ACC112 (cell line): ENCODE measurements around the gene MN1.
A peak's percentile ranks its signal among the peaks of the same experiment; 100 is the strongest.

Experiments used
- H2AFZ ChIP-seq: fragments of 200-600 bp; sonication (generic); one replicate; pipeline ENCODE4 v1.6.0; 2017; ENCODE audit warnings: antibody characterized with exemption, low read length; ENCODE audit not compliant: unreplicated experiment
- H3K27ac ChIP-seq: fragments of 200-600 bp; sonication (generic); 2 replicates; pipeline ENCODE4 v1.5.1; 2014; ENCODE audit warnings: low read depth, mild to moderate bottlenecking, antibody characterized with exemption, low read length, moderate library complexity
- H3K27me3 ChIP-seq: fragments of 200-600 bp; sonication (generic); 2 replicates; pipeline ENCODE4 v1.6.1; 2014; ENCODE audit warnings: mild to moderate bottlenecking, antibody characterized with exemption, low read length, moderate library complexity, mixed read lengths; ENCODE audit not compliant: insufficient read depth
- H3K36me3 ChIP-seq: fragments of 200-600 bp; sonication (generic); 2 replicates; pipeline ENCODE4 v1.6.1; 2016; ENCODE audit warnings: mild to moderate bottlenecking, antibody characterized with exemption, low read length, moderate library complexity, mixed read lengths; ENCODE audit not compliant: insufficient read depth
- H3K4me1 ChIP-seq: fragments of 200-600 bp; sonication (generic); one replicate; pipeline ENCODE4 v1.6.1; 2016; ENCODE audit warnings: low read length, mixed read lengths; ENCODE audit not compliant: insufficient read depth, unreplicated experiment, control insufficient read depth
- H3K4me3 ChIP-seq: fragments of 200-600 bp; sonication (generic); 2 replicates; pipeline ENCODE4 v1.5.1; 2014; ENCODE audit warnings: mild to moderate bottlenecking, low read depth, low read length
- H3K79me2 ChIP-seq: fragments of 200-600 bp; sonication (generic); one replicate; pipeline ENCODE4 v1.6.0; 2016; ENCODE audit warnings: low read length; ENCODE audit not compliant: control insufficient read depth, unreplicated experiment, insufficient read depth

MN1 gene

DNA sequence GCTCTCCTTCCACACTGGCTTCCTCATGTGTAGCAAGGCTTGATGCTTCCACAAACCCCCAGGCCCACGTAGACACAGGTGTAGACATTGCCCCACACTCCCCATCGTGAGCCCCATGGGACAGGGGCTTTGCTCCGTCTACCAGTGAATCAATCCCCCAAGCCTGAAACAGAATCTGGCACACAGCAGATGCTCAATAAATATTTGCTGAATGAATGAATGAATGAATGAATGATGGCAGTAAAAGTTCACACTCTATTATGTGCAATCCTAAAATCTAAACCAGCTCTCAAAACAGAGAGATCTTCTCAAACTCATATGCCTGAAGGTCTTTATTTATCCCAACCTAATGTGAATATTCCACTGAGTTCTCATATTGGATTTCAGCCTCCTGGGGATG, 69.9 kb downstream of the MN1 start:
- Histone ChIP-seq H3K79me2 (no peaks in the 10 kb centered on the region), H3K4me1 (peaks cover 11% of the 10 kb centered on the region), H3K36me3 (no peaks in the 10 kb centered on the region), H3K27ac (no peak overlapping the region), H3K27me3 (no peaks in the 10 kb centered on the region), H3K4me3 (no peak overlapping the region), H2AFZ (no peak overlapping the region)

DNA sequence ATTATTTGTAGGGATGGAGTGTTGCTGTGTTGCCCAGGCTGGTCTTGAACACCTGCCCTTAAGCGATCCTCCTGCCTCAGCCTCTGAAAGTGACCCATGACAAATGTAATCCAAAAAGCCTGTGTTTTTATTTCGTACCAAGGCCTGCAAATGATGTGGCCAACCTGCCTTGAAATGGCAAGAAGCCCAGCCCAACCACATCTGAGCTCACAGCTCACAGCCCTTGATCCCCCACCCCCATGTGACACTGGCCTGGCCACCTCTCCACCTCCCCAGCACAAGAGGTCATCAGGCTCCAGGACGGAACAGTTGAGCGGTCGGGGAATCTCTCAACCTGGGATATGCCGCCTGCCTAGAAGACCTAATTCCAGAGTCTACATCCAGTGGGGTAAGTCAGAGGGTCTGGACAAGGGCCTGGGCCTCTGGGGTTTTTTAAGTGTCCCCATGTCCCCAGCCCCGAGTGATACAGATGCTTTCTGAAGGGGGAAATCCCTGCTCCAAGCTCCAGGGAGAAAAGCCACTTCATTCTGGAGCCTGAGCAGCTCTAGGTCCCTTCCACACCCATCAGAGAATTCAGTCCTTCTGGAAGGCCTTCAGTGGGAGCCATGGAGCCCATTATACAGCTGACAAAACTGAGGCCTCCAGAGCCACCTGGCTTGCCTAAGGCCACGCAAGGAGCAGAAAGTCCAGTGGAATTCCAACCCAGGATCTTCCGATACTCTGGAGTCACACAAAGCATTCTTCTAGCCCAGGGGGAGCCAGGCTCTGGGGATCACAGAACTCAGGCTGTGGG, 70.7 kb downstream of the MN1 start:
- no peak overlapping the region for H3K27ac ChIP-seq
- H3K27me3 ChIP-seq: no peaks in the 10 kb centered on the region
- H3K79me2 ChIP-seq: no peaks in the 10 kb centered on the region
- H3K4me3 ChIP-seq: no peak overlapping the region
- no peaks in the 10 kb centered on the region for H3K36me3 ChIP-seq
- H3K4me1 ChIP-seq: peaks cover 19% of the 10 kb centered on the region
- no peak overlapping the region for H2AFZ ChIP-seq

DNA sequence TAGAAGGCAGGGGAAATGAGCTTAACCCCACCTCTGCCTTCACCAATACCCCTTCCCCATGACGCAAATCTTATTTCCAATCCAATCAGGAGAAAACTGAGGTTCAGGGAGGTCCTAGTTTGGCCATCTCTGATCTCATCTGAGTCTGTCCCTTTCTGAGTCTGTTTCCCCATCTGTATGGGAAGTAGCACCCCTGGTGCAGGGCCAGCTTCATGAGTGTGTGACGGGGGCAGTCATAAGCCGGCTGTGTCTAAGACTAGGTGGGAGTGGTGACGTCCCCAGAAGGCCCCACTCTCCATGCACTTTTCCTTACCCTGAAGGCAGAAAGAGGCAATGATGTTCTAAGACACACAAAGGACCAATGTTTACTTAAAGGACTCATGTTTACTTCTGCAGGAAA, 72.3 kb downstream of the MN1 start:
- no peak overlapping the region for H2AFZ ChIP-seq
- H3K79me2 ChIP-seq: no peaks in the 10 kb centered on the region
- no peaks in the 10 kb centered on the region for H3K27me3 ChIP-seq
- no peak overlapping the region for H3K4me3 ChIP-seq
- peaks cover 26% of the 10 kb centered on the region for H3K4me1 ChIP-seq
- no peaks in the 10 kb centered on the region for H3K36me3 ChIP-seq
- H3K27ac ChIP-seq: no peak overlapping the region

DNA sequence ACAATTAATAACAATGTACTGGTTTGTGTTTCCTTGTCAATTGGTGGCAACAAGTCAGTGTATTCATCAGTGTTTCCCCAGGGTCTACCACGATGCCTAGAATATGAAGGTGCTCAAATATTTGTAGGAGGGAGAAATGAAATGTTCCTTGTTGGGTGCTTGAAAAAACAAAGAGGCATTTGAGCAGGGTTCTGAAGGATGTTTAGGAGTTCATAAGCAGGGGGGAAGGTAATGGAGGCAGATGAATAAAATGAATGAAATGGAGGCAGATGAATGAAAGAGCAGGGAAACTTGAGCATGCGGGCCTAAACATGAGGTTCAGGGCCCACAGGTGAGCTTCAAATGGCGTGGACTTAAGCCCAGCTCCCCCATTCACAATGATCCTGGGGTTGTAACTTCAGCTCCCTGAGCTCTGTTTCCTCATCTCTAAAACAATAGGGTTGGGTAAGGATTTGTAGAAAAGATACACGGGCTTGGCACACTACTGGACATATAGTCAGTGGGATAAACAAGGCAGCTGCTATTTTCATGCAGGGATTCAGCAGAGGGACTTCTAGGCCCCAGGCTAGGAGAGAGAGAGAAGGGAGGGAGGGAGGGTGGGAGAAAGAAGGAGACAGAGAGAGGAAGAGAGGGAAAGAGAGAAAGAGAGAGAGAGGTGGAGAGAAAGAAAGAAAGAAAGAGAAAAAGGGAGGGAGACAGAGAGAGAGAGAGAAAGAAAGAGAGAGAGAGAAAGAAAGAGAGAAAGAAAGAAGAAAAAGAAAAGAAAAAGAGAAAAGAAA, 73.7 kb downstream of the MN1 start:
- peak overlapping the region; percentile 82 for H3K27ac ChIP-seq
- no peaks in the 10 kb centered on the region for H3K36me3 ChIP-seq

DNA sequence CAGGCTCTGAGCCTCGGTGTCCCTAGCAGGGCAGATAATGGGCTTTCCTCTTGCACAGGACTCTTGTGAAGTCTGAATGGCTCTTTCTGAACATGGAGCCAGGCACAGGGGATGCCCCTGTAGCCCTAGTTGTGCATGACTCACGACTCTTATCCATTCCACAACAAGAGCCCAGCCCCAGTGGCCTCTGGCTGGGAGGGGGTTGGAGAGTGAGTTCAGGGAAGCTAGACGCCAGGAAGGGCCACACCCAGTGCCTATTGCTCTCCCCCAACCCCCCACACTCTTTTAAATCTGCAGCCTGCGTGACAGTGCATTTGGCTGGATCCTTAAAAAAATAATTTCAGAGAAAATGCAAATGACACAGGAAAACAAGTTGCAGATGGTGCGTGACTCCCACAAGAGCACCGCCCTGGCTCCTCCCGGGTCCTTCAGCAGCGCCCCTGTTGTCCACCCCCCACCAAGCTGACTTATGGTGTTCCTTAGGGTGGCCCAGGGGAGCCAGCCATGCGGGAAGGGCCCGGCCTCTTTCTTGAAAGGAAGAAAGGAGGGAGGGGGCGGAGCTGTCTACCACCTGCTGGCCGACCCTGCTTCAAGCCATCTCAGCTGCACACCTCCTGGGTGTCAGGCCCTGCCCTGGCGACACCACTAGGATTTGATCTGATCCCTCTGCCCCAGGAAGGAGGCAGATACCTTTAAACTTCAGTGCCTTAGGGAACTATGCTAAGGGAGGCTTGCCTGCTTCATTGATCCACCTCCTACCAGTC, 74.7 kb downstream of the MN1 start:
- Histone ChIP-seq H2AFZ (no peak overlapping the region), H3K4me1 (peaks cover 26% of the 10 kb centered on the region), H3K4me3 (no peak overlapping the region; the same call in 1 of the 2 replicates), H3K27me3 (no peaks in the 10 kb centered on the region), H3K27ac (peak overlapping the region; percentile 82), H3K79me2 (no peaks in the 10 kb centered on the region), H3K36me3 (no peaks in the 10 kb centered on the region)

More for the DNA sequence above, 73.7 kb downstream of the MN1 start:
- Histone ChIP-seq H3K4me1 (peaks cover 26% of the 10 kb centered on the region), H3K79me2 (no peaks in the 10 kb centered on the region), H3K27me3 (no peaks in the 10 kb centered on the region), H2AFZ (no peak overlapping the region), H3K4me3 (no peak overlapping the region)

DNA sequence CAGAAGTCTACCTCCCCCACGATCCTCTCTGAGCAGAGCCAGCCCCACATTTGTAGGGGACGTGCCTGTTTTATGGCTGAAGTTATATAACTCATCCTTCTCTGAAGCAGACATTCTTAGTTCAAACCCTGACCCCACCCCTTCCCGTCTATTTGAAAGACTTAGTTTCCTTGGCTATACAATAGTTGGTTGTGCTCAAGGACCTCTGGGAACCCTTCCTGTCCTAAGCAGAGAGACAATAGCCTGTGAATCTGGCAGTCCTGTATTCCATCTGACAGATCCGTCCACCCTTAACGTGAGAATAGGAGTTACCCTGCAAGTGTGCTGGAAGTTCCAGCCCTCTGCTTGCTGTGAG, 75.2 kb downstream of the MN1 start:
- Histone ChIP-seq H3K27me3 (no peaks in the 10 kb centered on the region), H2AFZ (no peak overlapping the region), H3K27ac (peak overlapping the region; percentile 82), H3K4me3 (no peak overlapping the region; the same call in 1 of the 2 replicates), H3K36me3 (no peaks in the 10 kb centered on the region), H3K4me1 (peaks cover 26% of the 10 kb centered on the region), H3K79me2 (no peaks in the 10 kb centered on the region)

DNA sequence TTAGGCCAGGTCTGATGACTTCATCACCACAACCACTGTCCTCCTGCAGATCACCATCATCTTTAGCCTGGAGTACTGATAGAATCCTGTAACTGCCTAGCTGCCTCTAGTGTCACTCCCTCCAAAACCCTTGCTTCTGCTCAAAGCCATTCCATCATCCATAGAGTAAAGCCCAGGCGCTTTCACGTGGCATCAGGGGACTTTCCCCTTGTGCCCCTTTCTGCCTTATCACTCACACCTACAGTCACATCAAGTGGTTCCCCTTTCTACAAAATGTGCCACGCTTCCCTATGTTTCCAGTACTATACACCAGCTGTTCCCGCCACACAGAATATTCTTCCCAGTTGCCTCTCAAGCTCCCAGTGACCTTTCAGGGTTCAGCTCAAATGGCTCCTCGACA, 75.9 kb downstream of the MN1 start:
- no peaks in the 10 kb centered on the region for H3K27me3 ChIP-seq
- peak overlapping the region; percentile 82 for H3K27ac ChIP-seq
- H3K36me3 ChIP-seq: no peaks in the 10 kb centered on the region
- H3K4me1 ChIP-seq: peaks cover 26% of the 10 kb centered on the region
- H2AFZ ChIP-seq: no peak overlapping the region
- H3K4me3 ChIP-seq: no peak overlapping the region
- H3K79me2 ChIP-seq: no peaks in the 10 kb centered on the region

DNA sequence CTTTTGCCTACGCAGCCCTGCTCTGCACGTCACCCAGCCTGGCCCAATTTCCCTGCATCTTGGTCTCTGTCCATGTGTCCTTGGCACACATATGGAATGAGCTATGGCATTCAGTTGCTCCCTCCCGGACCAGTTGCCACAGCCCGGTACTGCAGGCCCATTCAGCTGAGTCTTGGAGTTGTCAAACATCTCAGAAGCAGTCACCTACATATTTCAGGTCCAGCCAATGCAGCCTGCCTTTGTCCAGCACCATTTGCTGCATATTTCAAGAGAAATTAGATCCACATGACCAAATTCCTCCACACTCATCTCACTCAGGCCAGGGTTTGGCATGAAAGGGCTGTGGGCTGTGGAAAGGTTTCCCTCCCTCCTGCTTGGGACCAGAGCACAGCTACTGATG, 76.8 kb downstream of the MN1 start:
- H3K79me2 ChIP-seq: no peaks in the 10 kb centered on the region
- H3K27ac ChIP-seq: no peak overlapping the region; the same call in 1 of the 2 replicates
- H2AFZ ChIP-seq: no peak overlapping the region
- no peaks in the 10 kb centered on the region for H3K36me3 ChIP-seq
- H3K27me3 ChIP-seq: no peaks in the 10 kb centered on the region
- H3K4me3 ChIP-seq: no peak overlapping the region
- peaks cover 26% of the 10 kb centered on the region for H3K4me1 ChIP-seq

DNA sequence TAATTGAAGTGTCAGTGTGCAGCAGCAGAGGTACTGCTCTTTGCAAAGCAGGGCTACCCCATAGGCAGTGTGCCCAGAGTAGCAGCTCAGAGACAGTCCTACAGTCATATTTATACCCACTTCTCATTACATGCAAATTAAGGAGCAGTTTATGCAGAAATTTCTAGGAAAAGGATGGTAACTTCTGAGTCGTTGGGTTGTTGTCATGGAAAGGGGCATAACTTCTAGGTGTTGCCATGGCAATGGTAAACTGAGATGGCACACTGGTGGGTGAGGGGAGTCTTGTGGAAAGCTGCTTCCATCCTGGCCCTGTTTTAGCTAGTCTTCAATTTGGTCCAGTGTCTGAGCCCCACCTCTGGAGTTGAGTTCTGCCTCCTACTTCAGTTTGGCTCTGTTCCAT, 77.4 kb downstream of the MN1 start:
- no peak overlapping the region for H2AFZ ChIP-seq
- no peak overlapping the region for H3K27ac ChIP-seq
- no peaks in the 10 kb centered on the region for H3K27me3 ChIP-seq
- H3K79me2 ChIP-seq: no peaks in the 10 kb centered on the region
- H3K36me3 ChIP-seq: no peaks in the 10 kb centered on the region
- no peak overlapping the region for H3K4me3 ChIP-seq
- peaks cover 26% of the 10 kb centered on the region for H3K4me1 ChIP-seq

DNA sequence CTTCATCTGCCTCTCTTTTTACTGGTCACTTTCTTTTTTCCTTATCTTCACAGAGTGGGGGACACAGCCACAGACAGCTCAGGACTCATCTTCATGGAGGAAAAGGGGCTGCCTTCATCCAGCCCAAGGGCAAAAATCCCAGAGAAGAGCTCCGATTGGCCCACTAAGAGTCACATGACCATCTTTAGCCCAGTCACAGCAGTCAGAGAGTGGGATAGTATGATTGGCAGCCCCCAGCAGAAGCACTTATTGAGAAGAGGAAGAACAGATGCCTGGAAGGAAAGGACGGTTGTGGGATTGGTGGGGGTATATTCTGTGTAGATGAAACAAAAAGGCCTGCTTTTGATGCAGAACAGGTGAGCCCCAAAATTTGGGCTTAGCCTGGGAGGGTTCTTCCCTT, 77.8 kb downstream of the MN1 start:
- Histone ChIP-seq H2AFZ (no peak overlapping the region), H3K4me1 (peaks cover 29% of the 10 kb centered on the region), H3K27ac (no peak overlapping the region), H3K27me3 (no peaks in the 10 kb centered on the region), H3K4me3 (no peak overlapping the region), H3K79me2 (no peaks in the 10 kb centered on the region), H3K36me3 (no peaks in the 10 kb centered on the region)
